Amniotic epithelial cell (primary cell): ENCODE results near the gene ZNF638.
"Not testable (repeated sequence)": the region's sequence is repeated elsewhere in the genome, so short reads cannot be mapped to it uniquely, and the experiment has no call there.

ENCODE experiments used
- DNase-seq: peaks from one replicate; pipeline ENCODE4 v3.0.0-alpha.2; 2010; ENCODE audit warnings: low read depth

Gene ZNF638

GRCh38 chr2:71402427-71402826 is 70.8 kb downstream of the ZNF638 start:
- no peak for DNase-seq

GRCh38 chr2:71409611-71410010 is 78.0 kb downstream of the ZNF638 start:
- no peak for DNase-seq

GRCh38 chr2:71410696-71411095 is 79.1 kb downstream of the ZNF638 start:
- DNase-seq: no peak

- DNase-seq: not testable (repeated sequence)
Measured at GRCh38 chr2:71416866-71417265, 85.3 kb downstream of the ZNF638 start.

- no peak for DNase-seq
Measured at GRCh38 chr2:71417300-71418202, 86.0 kb downstream of the ZNF638 start.

GRCh38 chr2:71419145-71419544 is 87.6 kb downstream of the ZNF638 start:
- DNase-seq: peak; percentile 8

GRCh38 chr2:71419976-71420375 is 88.4 kb downstream of the ZNF638 start:
- no peak for DNase-seq

- DNase-seq: no peak
Measured at GRCh38 chr2:71422786-71423185, 91.2 kb downstream of the ZNF638 start.

- DNase-seq: no peak
Measured at GRCh38 chr2:71423817-71424420, 92.3 kb downstream of the ZNF638 start.

GRCh38 chr2:71426721-71427120 is 95.1 kb downstream of the ZNF638 start:
- DNase-seq: no peak

GRCh38 chr2:71428472-71429383 is 97.1 kb downstream of the ZNF638 start:
- DNase-seq: no peak

GRCh38 chr2:71445142-71445541 is 113.6 kb downstream of the ZNF638 start:
- DNase-seq: not testable (repeated sequence)

GRCh38 chr2:71446505-71446904 is 114.9 kb downstream of the ZNF638 start:
- DNase-seq: no peak

GRCh38 chr2:71449343-71449742 is 117.8 kb downstream of the ZNF638 start:
- DNase-seq: no peak

- no peak for DNase-seq
Measured at GRCh38 chr2:71451705-71452104, 120.1 kb downstream of the ZNF638 start.

- DNase-seq: peak; percentile 51
Measured at GRCh38 chr2:71452565-71452964, 121.0 kb downstream of the ZNF638 start.

- no peak for DNase-seq
Measured at GRCh38 chr2:71453404-71454220, 122.0 kb downstream of the ZNF638 start, which contains the start of gene DYSF. DYSF (plus strand) TSS chr2:71453561.

- DNase-seq: no peak
Measured at GRCh38 chr2:71454221-71455010, 122.8 kb downstream of the ZNF638 start.

GRCh38 chr2:71455011-71455740 is 123.6 kb downstream of the ZNF638 start:
- DNase-seq: no peak
